ENCODE results near the gene ADIPOR1.
A peak's percentile ranks its signal among the peaks of the same experiment; 100 is the strongest.
"Not testable (repeated sequence)": the region's sequence is repeated elsewhere in the genome, so short reads cannot be mapped to it uniquely, and the experiment has no call there.

Gene ADIPOR1

GRCh38 chr1:202957733-202958543 lies at the start of gene ADIPOR1:
Gene ADIPOR1, minus strand, starts transcription at chr1:202958312. Its CDS starts 7,242 bp downstream, at chr1:202951070.
- peak; percentile 33 to 38 for DNase-seq (ENCODE audit: low read depth in 2 of 2)

- peak; percentile 91 to 92 for DNase-seq (ENCODE audit: low read depth in 2 of 2)
Observed at GRCh38 chr1:203006948-203007871, 49.1 kb upstream of the ADIPOR1 start, which contains the start of gene TMEM183A. Gene TMEM183A, plus strand, starts transcription at chr1:203007374. Its CDS starts 92 bp downstream, at chr1:203007466.

GRCh38 chr1:203005395-203006142 lies 47.5 kb upstream of the ADIPOR1 start:
- DNase-seq (ENCODE audit: low read depth in 2 of 2): not testable (repeated sequence)

- no peak for DNase-seq (ENCODE audit: low read depth in 2 of 2)
Observed at GRCh38 chr1:203002951-203003350, 44.8 kb upstream of the ADIPOR1 start.

- DNase-seq (ENCODE audit: low read depth in 2 of 2): no peak
Observed at GRCh38 chr1:203001986-203002385, 43.9 kb upstream of the ADIPOR1 start.

GRCh38 chr1:203000217-203000944 lies 42.3 kb upstream of the ADIPOR1 start:
- DNase-seq (ENCODE audit: low read depth in 2 of 2): no peak

GRCh38 chr1:202998836-202999750 lies 41.0 kb upstream of the ADIPOR1 start:
- DNase-seq (ENCODE audit: low read depth in 2 of 2): no peak

GRCh38 chr1:202994756-202995155 lies 36.6 kb upstream of the ADIPOR1 start:
- no peak for DNase-seq (ENCODE audit: low read depth in 2 of 2)

GRCh38 chr1:202991112-202991511 lies 33.0 kb upstream of the ADIPOR1 start:
- DNase-seq (ENCODE audit: low read depth in 2 of 2): no peak

- DNase-seq (ENCODE audit: low read depth in 2 of 2): no peak
Observed at GRCh38 chr1:202989879-202990278, 31.8 kb upstream of the ADIPOR1 start.

GRCh38 chr1:202987922-202988583 lies 29.9 kb upstream of the ADIPOR1 start:
- no peak for DNase-seq (ENCODE audit: low read depth in 2 of 2)

GRCh38 chr1:202987255-202987654 lies 29.1 kb upstream of the ADIPOR1 start:
- DNase-seq (ENCODE audit: low read depth in 2 of 2): no peak

GRCh38 chr1:202986120-202986519 lies 28.0 kb upstream of the ADIPOR1 start:
- not testable (repeated sequence) for DNase-seq (ENCODE audit: low read depth in 2 of 2)

GRCh38 chr1:202982715-202983430 lies 24.8 kb upstream of the ADIPOR1 start:
- no peak for DNase-seq (ENCODE audit: low read depth in 2 of 2)

GRCh38 chr1:202981939-202982338 lies 23.8 kb upstream of the ADIPOR1 start:
- DNase-seq (ENCODE audit: low read depth in 2 of 2): no peak

- no peak for DNase-seq (ENCODE audit: low read depth in 2 of 2)
Observed at GRCh38 chr1:202979459-202979858, 21.3 kb upstream of the ADIPOR1 start.

- no peak for DNase-seq (ENCODE audit: low read depth in 2 of 2)
Observed at GRCh38 chr1:202976633-202977032, 18.5 kb upstream of the ADIPOR1 start.

GRCh38 chr1:202974856-202975255 lies 16.7 kb upstream of the ADIPOR1 start:
- DNase-seq (ENCODE audit: low read depth in 2 of 2): no peak

GRCh38 chr1:202972046-202972445 lies 13.9 kb upstream of the ADIPOR1 start:
- DNase-seq (ENCODE audit: low read depth in 2 of 2): no peak
